Measurements from ENCODE around the gene HSF2BP. TPM values are rescaled to one million over a fixed set of nuclear protein-coding genes. Genes with fewer than 3 reads are reported as not detected.
"Not testable (repeated sequence)": the region's sequence is repeated elsewhere in the genome, so short reads cannot be mapped to it uniquely, and the experiment has no call there.

Gene HSF2BP
- total RNA-seq, 4 donors from 2014 or later: 0.29 to 5.7 (median 1.2) TPM; not detected in 1

GRCh38 chr21:43485016-43485415, 174.3 kb downstream of the HSF2BP start:
- H3K27ac ChIP-seq; DNase-seq; H3K9me3 ChIP-seq; H3K4me3 ChIP-seq; H3K36me3 ChIP-seq; intact Hi-C loops (cut with DNase I; ENCODE audit: low total_unique reads); H3K27me3 ChIP-seq; H3K4me1 ChIP-seq: not testable (repeated sequence)

GRCh38 chr21:43479197-43479596, 180.1 kb downstream of the HSF2BP start:
- H3K9me3 ChIP-seq; H3K4me1 ChIP-seq; DNase-seq; H3K27ac ChIP-seq; H3K36me3 ChIP-seq; intact Hi-C loops (cut with DNase I; ENCODE audit: low total_unique reads); H3K4me3 ChIP-seq; H3K27me3 ChIP-seq: not testable (repeated sequence)

Small RNA genes lying within 50 kb of the gene (microRNA-seq; reads per million reads assigned to microRNA genes)
- not detected for gene MIR6070 (ENCODE audit: borderline microRNAs expressed, borderline replicate concordance)

Small RNA genes lying within 50 kb of the gene (small RNA-seq; reads per million reads assigned to genes)
- gene MIR6070: not detected

Other genes with a start within 250 kb of the HSF2BP start
- gene SIK1, start 232.4 kb downstream of the HSF2BP start, total RNA-seq: 10 to 100 TPM in 1 of 4 donors, 1 to 10 TPM in 3; 4.4 to 64.4 (median 6.9) TPM
- 10 to 100 TPM in 3 of 4 donors, 1 to 10 TPM in 1; 9.7 to 28.1 (median 19.3) TPM for gene RRP1B, start 72 bp upstream of the HSF2BP start, total RNA-seq
- gene PDXK, start 59.6 kb upstream of the HSF2BP start, total RNA-seq: 10 to 100 TPM; 15.9 to 89.8 (median 49.8) TPM
- 10 to 100 TPM in 1 of 4 donors, 1 to 10 TPM in 3; 2.0 to 31.2 (median 5.6) TPM for gene CSTB, start 116.8 kb upstream of the HSF2BP start, total RNA-seq
- 10 to 100 TPM; 11.0 to 31.5 (median 19.5) TPM for gene RRP1, start 130.1 kb upstream of the HSF2BP start, total RNA-seq
- gene AGPAT3, start 205.7 kb upstream of the HSF2BP start, total RNA-seq: 10 to 100 TPM in 3 of 4 donors, 1 to 10 TPM in 1; 6.8 to 43.4 (median 28.4) TPM